ENCODE data around the gene MRGPRG. TPM values are rescaled to one million over a fixed set of nuclear protein-coding genes. Genes with fewer than 3 reads are reported as not detected.
"Not testable (repeated sequence)": the region's sequence is repeated elsewhere in the genome, so short reads cannot be mapped to it uniquely, and the experiment has no call there.

Gene MRGPRG
- polyA plus RNA-seq, 1 donor from 2014 or later: not detected

- not testable (repeated sequence) for H3K27ac ChIP-seq (ENCODE audit: low read length); H4K20me1 ChIP-seq (ENCODE audit: insufficient read depth); H3K9ac ChIP-seq (ENCODE audit: low read length); H3K4me3 ChIP-seq (ENCODE audit: low read length); H2AFZ ChIP-seq (ENCODE audit: low read depth, low read length); H3K4me2 ChIP-seq (ENCODE audit: low read length); H3K36me3 ChIP-seq (ENCODE audit: insufficient read depth, low read length); H3F3A ChIP-seq (ENCODE audit: insufficient read depth, low read length, poor library complexity, severe bottlenecking); H3K9me3 ChIP-seq (ENCODE audit: low read length); H3K79me2 ChIP-seq (replicated peaks; ENCODE audit: insufficient read depth, low read length); H3K9me2 ChIP-seq (ENCODE audit: insufficient read depth, low read length); H3K27me3 ChIP-seq (ENCODE audit: insufficient read depth, low read depth, low read length)
Measured at GRCh38 chr11:3254773-3255172, 36.2 kb upstream of the MRGPRG start.

GRCh38 chr11:3245071-3245470, 26.5 kb upstream of the MRGPRG start:
- H3K9me3 ChIP-seq (ENCODE audit: low read length): no peaks in the 10 kb centered on the region
- H3K27ac ChIP-seq (ENCODE audit: low read length): no peak overlapping the region
- H3K9me2 ChIP-seq (ENCODE audit: insufficient read depth, low read length): no peaks in the 10 kb centered on the region
- no peaks in the 10 kb centered on the region for H4K20me1 ChIP-seq (ENCODE audit: insufficient read depth)
- no peaks in the 10 kb centered on the region for H3F3A ChIP-seq (ENCODE audit: insufficient read depth, low read length, poor library complexity, severe bottlenecking)
- H3K36me3 ChIP-seq (ENCODE audit: insufficient read depth, low read length): no peaks in the 10 kb centered on the region
- no peaks in the 10 kb centered on the region for H3K27me3 ChIP-seq (ENCODE audit: insufficient read depth, low read depth, low read length)
- no peaks in the 10 kb centered on the region for H3K79me2 ChIP-seq (replicated peaks; ENCODE audit: insufficient read depth, low read length)
- TF ChIP-seq CTCF (IDR thresholded peaks at IDR 0.05; ENCODE audit: poor library complexity, severe bottlenecking) (no peak), EP300 (conservative IDR thresholded peaks at IDR 0.05; ENCODE audit: poor library complexity, severe bottlenecking) (no peak), EZH2 (IDR thresholded peaks at IDR 0.05; ENCODE audit: borderline replicate concordance, insufficient read depth, low read length, poor library complexity, severe bottlenecking) (no peak), TAF1 (IDR thresholded peaks at IDR 0.05; ENCODE audit: low read depth) (no peak), RAD21 (conservative IDR thresholded peaks at IDR 0.05) (no peak), REST (IDR thresholded peaks at IDR 0.05; ENCODE audit: borderline replicate concordance) (no peak), MXI1 (conservative IDR thresholded peaks at IDR 0.05; ENCODE audit: poor library complexity, severe bottlenecking) (no peak), SMC3 (conservative IDR thresholded peaks at IDR 0.05; ENCODE audit: poor library complexity) (no peak), POLR2AphosphoS5 (IDR thresholded peaks at IDR 0.05) (no peak)
- no peak overlapping the region for H2AFZ ChIP-seq (ENCODE audit: low read depth, low read length)
- no peak overlapping the region for H3K4me3 ChIP-seq (ENCODE audit: low read length)
- H3K9ac ChIP-seq (ENCODE audit: low read length): no peak overlapping the region
- H3K4me2 ChIP-seq (ENCODE audit: low read length): no peak overlapping the region

- Histone ChIP-seq H4K20me1 (ENCODE audit: insufficient read depth) (no peaks in the 10 kb centered on the region), H3K27me3 (ENCODE audit: insufficient read depth, low read depth, low read length) (no peaks in the 10 kb centered on the region), H3F3A (ENCODE audit: insufficient read depth, low read length, poor library complexity, severe bottlenecking) (no peaks in the 10 kb centered on the region), H3K27ac (ENCODE audit: low read length) (no peak overlapping the region), H3K9ac (ENCODE audit: low read length) (no peak overlapping the region), H3K9me3 (ENCODE audit: low read length) (no peaks in the 10 kb centered on the region), H3K36me3 (ENCODE audit: insufficient read depth, low read length) (no peaks in the 10 kb centered on the region), H2AFZ (ENCODE audit: low read depth, low read length) (no peak overlapping the region), H3K4me3 (ENCODE audit: low read length) (no peak overlapping the region), H3K4me2 (ENCODE audit: low read length) (no peak overlapping the region), H3K79me2 (replicated peaks; ENCODE audit: insufficient read depth, low read length) (no peaks in the 10 kb centered on the region), H3K9me2 (ENCODE audit: insufficient read depth, low read length) (no peaks in the 10 kb centered on the region)
- TF ChIP-seq MXI1 (conservative IDR thresholded peaks at IDR 0.05; ENCODE audit: poor library complexity, severe bottlenecking) (no peak), CTCF (IDR thresholded peaks at IDR 0.05; ENCODE audit: poor library complexity, severe bottlenecking) (no peak), POLR2AphosphoS5 (IDR thresholded peaks at IDR 0.05) (no peak), TAF1 (IDR thresholded peaks at IDR 0.05; ENCODE audit: low read depth) (no peak)
Measured at GRCh38 chr11:3243880-3244279, 25.3 kb upstream of the MRGPRG start.

All from neural cell (in vitro differentiated cells).